Heart right ventricle (tissue), 16 donors: ENCODE results near the gene CABLES2. TPM values are rescaled to one million over a fixed set of nuclear protein-coding genes. Genes with fewer than 3 reads are reported as not detected.
A peak's percentile ranks its signal among the peaks of the same experiment; 100 is the strongest.

Source experiments
- ATAC-seq, 8 donors: fragments of 200-7000 bp; cut with Tn5 transposase; one replicate each; pipeline ENCODE4 v1.9.1; 2020; ENCODE audit warnings: mild to moderate bottlenecking in 8 of 8, moderate library complexity in 8 of 8, moderate number of reproducible peaks in 1 of 8
- DNase-seq, 2 donors: peaks; one replicate each; pipeline ENCODE4 v3.0.0-alpha.2; 2020
- H3K27ac ChIP-seq, 10 donors: fragments of 200-600 bp; sonication (generic) in 2 of 10; one replicate each; pipeline versions ENCODE4 v1.5.0 to v1.8.0; 2020 to 2022; ENCODE audit warnings: mild to moderate bottlenecking in 3 of 10
- H3K27me3 ChIP-seq, 7 donors: fragments of 200-600 bp; one replicate each; pipeline ENCODE4 v1.8.0; 2021 to 2022; ENCODE audit warnings: mild to moderate bottlenecking in 2 of 7
- H3K36me3 ChIP-seq, 9 donors: fragments of 200-600 bp; sonication (generic) in 1 of 9; one replicate each; pipeline versions ENCODE4 v1.5.0 to v1.8.0; 2020 to 2022; ENCODE audit warnings: mild to moderate bottlenecking in 2 of 9
- H3K4me1 ChIP-seq, 9 donors: fragments of 200-600 bp; sonication (generic) in 1 of 9; one replicate each; pipeline versions ENCODE4 v1.5.0 to v1.8.0; 2020 to 2022; ENCODE audit warnings: mild to moderate bottlenecking in 4 of 9
- H3K4me3 ChIP-seq, 10 donors: fragments of 200-600 bp; sonication (generic) in 2 of 10; one replicate each; pipeline versions ENCODE4 v1.5.0 to v1.8.0; 2020 to 2022; ENCODE audit warnings: mild to moderate bottlenecking in 7 of 10, moderate library complexity in 2 of 10
- H3K9me3 ChIP-seq, 11 donors: fragments of 200-600 bp in 10 of 11; sonication (generic) in 2 of 11; one replicate each; pipeline versions ENCODE4 v1.5.0 to v1.8.0; 2013 to 2022; ENCODE audit warnings: mild to moderate bottlenecking in 2 of 11, control low read depth in 1 of 11, moderate library complexity in 1 of 11
- CTCF ChIP-seq, 9 donors: fragments of 200-600 bp; sonication (generic) in 2 of 9; IDR thresholded peaks; one replicate each; pipeline versions ENCODE4 v1.5.0 to v1.8.0; 2021 to 2022; ENCODE audit warnings: antibody characterized with exemption in 9 of 9, mild to moderate bottlenecking in 5 of 9, moderate library complexity in 1 of 9
- WGBS, 2 donors: extraction: QIAGEN DNeasy Blood & Tissue Kit; methylation state at CpG; one replicate each; pipeline ENCODE4 v1.1.7; 2013; ENCODE audit warnings: inconsistent platforms in 1 of 2; 5-methylcytosine and 5-hydroxymethylcytosine counted together
- intact Hi-C, 10 donors: fragments of 100-400 bp; cut with DNase I; formaldehyde crosslinking; loops; one replicate each; pipeline versions ENCODE4 v1.11.1 to v1.14.2; 2022
- polyA plus RNA-seq, 2 donors: library from polyadenylated mRNA; stranded (reverse); fragments of 200-250 nt; gene quantifications; one replicate each; pipeline ENCODE4 v1.2.3, GENCODE V29; 2013
- total RNA-seq, 10 donors: library from RNA; stranded (reverse); fragmentation: NEBNext Ultra II Directional in 3 of 10; extraction: Animal tissue kit (Norgen Biotek cat#: 25700) in 3 of 10; gene quantifications; one replicate each; pipeline versions ENCODE4 v1.2.1 to v1.2.4, GENCODE V29; 2021 to 2023
- donor health status: Arrhythmogenic right ventricular cardiomyopathy.
- donor health status: ischemic (EF 13 %, LVEDD 7.1; RV severe dilation, severe dysfunction).
- donor health status: healthy with polysubstance abuse.
- donor health status: DM: no; HTN: yes; CAD: no.
- donor health status: DM: no; HTN: no; CAD: no.
- donor health status: ischemic (EF 25% LVEDD 6.9; RV normal size, moderate dysfunction).
- donor health status: ischemic (EF 25% LVEDD 5.7; RV mildly dilated, moderate dysfunction).
- donor health status: healthy.
- donor health status: DM: yes; HTN: yes; CAD: no.
- donor health status: Ischemic cardiomyopathy.
- donor health status: ischemic (EF 35%, LVEDD 5.7; RV mildly dilated, moderate dysfunction).
- donor health status: nonischemic (EF 11% LVEDD 7.7; RV severe dilation, severe dysfunction).
- donor health status: DM: yes; HTN: yes; CAD: no.
- donor health status: PGD.
- donor health status: ischemic (EF 29% LVEDD 5.4; RV normal size, mild dysfunction).
- donor health status: nonischemic (EF 23%, LVEDD 6.1; RV moderate dilation, normal function).

CABLES2 gene
- total and polyA plus RNA-seq, 12 donors = 2.9 to 11.9 (median 7.8) TPM

GRCh38 chr20:62402456-62403150 lies 4.5 kb downstream of the CABLES2 start:
- Histone ChIP-seq H3K27ac (no peak overlapping the region), H3K4me1 (peaks cover 13 to 25% (median 20%) of the 10 kb centered on the region in 9 donors), H3K4me3 (no peak overlapping the region), H3K9me3 (no peaks in the 10 kb centered on the region), H3K27me3 (no peaks in the 10 kb centered on the region), H3K36me3 (peaks cover 0 to 14% (median 0%) of the 10 kb centered on the region in 9 donors)
- TF ChIP-seq CTCF (IDR thresholded peaks at IDR 0.05) = no peak
- DNase-seq (no peak), ATAC-seq (no peak)
- intact Hi-C loops = loop anchor here in 6 of 10 donors (10.0 kb wide), 4 partner anchors 202 to 392 kb away; partner anchors contain the start of gene MRGBP (in 2 of the 6)
- 90 to 91% methylated on average over 23 of the region's 23 CpGs for WGBS, 2 donors

- no peak for ATAC-seq
- H3K27me3 ChIP-seq = no peaks in the 10 kb centered on the region
- intact Hi-C loops = loop anchor here in 6 of 10 donors (10.0 kb wide), 4 partner anchors 203 to 393 kb away; partner anchors contain the start of gene MRGBP (in 2 of the 6)
- H3K27ac ChIP-seq = no peak overlapping the region
- DNase-seq = no peak
- peak in 1 of 9 donors; percentile 10 for TF ChIP-seq CTCF (IDR thresholded peaks at IDR 0.05)
- H3K4me1 ChIP-seq = peaks cover 7 to 22% (median 13%) of the 10 kb centered on the region in 9 donors
- 78 to 87% methylated on average over 21 of the region's 21 CpGs for WGBS, 2 donors
- no peaks in the 10 kb centered on the region for H3K9me3 ChIP-seq
- H3K4me3 ChIP-seq = no peak overlapping the region
- H3K36me3 ChIP-seq = peaks cover 0 to 14% (median 0%) of the 10 kb centered on the region in 9 donors
Measured at GRCh38 chr20:62401331-62401779, 5.7 kb downstream of the CABLES2 start.

- DNase-seq = no peak
- H3K36me3 ChIP-seq = peaks cover 0 to 21% (median 0%) of the 10 kb centered on the region in 9 donors
- TF ChIP-seq CTCF (IDR thresholded peaks at IDR 0.05) = no peak
- H3K4me3 ChIP-seq = no peak overlapping the region
- peaks cover 0 to 18% (median 5%) of the 10 kb centered on the region in 9 donors for H3K4me1 ChIP-seq
- no peaks in the 10 kb centered on the region for H3K9me3 ChIP-seq
- ATAC-seq = no peak
- no peak overlapping the region for H3K27ac ChIP-seq
- WGBS, 2 donors = 89 to 91% methylated on average over 10 of the region's 10 CpGs
- intact Hi-C loops = loop anchor here in 6 of 10 donors (10.0 kb wide), 4 partner anchors 204 to 394 kb away; partner anchors contain the start of gene MRGBP (in 2 of the 6)
- no peaks in the 10 kb centered on the region for H3K27me3 ChIP-seq
Measured at GRCh38 chr20:62400541-62400940, 6.5 kb downstream of the CABLES2 start.

GRCh38 chr20:62400021-62400420 lies 7.1 kb downstream of the CABLES2 start:
- H3K27ac ChIP-seq = no peak overlapping the region
- H3K4me3 ChIP-seq = no peak overlapping the region
- peaks cover 0 to 26% (median 0%) of the 10 kb centered on the region in 9 donors for H3K36me3 ChIP-seq
- 87% methylated on average over 7 of the region's 7 CpGs for WGBS, 2 donors
- TF ChIP-seq CTCF (IDR thresholded peaks at IDR 0.05) = no peak
- peaks cover 0 to 12% (median 0%) of the 10 kb centered on the region in 9 donors for H3K4me1 ChIP-seq
- H3K9me3 ChIP-seq = no peaks in the 10 kb centered on the region
- intact Hi-C loops = loop anchor here in 6 of 10 donors (10.0 kb wide), 4 partner anchors 205 to 395 kb away; partner anchors contain the start of gene MRGBP (in 2 of the 6)
- no peaks in the 10 kb centered on the region for H3K27me3 ChIP-seq
- no peak for ATAC-seq
- DNase-seq = no peak
